ELF-1 (cell line): ENCODE measurements around the gene PMEL.
"Not testable (repeated sequence)": the region's sequence is repeated elsewhere in the genome, so short reads cannot be mapped to it uniquely, and the experiment has no call there.

Experiments used
- DNase-seq: peaks from one replicate; pipeline ENCODE4 v3.0.0-alpha.2; 2016; ENCODE audit warnings: low read depth, low spot score

PMEL gene

DNA sequence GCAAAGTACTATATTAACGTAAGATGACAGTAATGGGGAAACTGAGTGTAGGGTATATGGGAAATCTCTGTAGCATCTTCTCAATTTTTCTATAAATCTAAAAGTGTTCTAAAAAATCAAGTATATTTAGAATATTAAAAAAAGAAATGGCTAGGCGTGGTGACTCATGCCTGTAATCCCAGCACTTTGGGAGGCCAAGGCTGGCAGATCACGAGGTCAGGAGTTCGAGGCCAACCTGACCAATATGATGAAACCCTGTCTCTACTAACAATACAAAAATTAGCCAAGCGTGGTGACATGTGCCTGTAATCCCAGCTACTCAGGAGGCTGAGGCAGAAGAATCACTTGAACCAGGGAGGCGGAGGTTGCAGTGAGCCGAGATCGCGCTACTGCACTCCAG, 42.2 kb downstream of the PMEL start:
- DNase-seq = not testable (repeated sequence)

DNA sequence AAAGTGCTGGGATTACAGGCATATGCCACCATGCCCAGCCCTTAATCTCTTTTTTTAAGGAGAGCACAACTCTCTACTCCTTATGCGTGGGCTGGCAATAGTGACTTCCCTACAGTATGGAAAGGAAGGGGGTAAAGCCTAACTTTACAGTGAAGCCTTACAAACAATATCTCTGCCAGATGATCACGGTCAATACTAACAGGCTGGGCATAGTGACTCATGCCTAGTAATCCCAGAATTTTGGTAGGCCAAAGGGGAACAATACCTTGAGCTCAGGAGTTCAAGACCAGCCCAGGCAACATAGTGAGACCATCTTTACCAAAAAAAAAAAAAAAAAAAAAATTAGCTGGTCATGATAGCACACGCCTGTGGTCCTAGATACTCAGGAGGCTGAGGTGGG, 43.7 kb downstream of the PMEL start:
- DNase-seq = no peak

DNA sequence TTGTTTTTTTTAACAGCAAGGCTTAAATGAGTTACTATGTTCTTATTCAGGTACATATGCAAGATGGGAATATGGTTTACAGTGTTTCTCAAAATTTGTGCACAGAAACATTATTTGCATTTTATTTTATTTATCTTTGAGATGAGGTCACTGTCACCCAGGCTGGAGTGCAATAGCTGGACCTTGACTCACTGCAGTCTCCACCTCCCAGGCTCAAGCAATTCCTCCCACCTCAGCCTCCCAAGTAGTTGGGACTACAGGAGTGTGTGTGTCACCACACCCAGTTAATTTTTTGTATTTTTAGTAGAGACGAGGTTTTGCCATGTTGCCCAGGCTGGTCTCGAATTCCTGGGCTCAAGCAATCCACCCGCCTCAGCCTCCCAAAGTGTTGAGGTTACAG, 46.8 kb downstream of the PMEL start:
- not testable (repeated sequence) for DNase-seq

DNA sequence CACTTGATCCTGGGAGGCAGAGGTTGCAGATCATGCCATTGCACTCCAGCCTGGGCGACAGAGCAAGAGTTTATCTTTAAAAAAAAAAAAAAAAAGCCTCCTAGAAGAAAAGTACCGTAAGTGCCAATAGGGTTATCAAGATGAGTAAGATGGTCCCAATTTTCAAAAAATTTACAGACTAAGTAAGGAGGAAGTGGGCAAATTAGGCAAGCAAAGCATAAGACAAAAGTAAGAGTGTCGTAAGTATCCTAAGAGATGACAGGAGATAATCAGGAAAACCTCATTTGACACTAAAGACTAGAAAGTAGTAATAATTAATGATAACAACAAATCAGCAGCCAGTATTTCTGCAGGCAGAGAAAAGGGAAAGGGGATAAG, 50.4 kb downstream of the PMEL start:
- no peak for DNase-seq

DNA sequence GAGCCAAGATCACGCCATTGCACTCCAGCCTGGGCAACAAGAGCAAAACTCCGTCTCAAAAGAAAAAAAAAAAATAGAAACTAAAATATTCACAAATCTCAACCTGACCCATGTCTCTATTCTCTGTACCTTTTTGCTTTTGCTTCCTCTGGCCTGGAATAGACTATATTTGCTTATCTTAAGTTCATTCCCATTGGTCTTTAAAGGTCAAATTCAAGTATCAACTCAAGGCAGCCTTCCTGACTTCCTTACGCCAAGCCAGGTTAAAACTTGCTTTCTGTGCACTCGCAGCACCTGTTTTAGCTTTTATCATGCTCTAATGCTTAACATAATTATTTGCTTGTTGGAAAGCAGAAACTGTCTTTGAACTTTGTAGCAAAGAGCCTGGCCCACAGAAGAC, 52.9 kb downstream of the PMEL start:
- DNase-seq = no peak

DNA sequence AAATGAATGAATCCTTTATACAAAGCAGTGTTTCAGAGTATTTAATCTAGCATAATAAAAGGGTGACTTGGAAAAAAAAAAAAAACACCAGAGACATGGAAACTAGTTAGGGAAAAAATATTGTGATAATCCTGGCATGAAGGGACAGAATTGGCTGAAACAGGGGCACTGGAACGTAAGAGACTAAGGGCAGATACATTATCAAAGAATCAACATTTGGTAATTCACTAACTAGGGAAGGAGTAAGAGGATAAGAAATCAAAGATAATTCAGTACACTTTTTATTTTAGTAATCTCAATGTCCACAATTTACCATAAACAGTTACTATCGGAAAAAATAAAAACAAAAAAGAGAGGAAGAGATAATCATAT, 56.3 kb downstream of the PMEL start:
- no peak for DNase-seq

DNA sequence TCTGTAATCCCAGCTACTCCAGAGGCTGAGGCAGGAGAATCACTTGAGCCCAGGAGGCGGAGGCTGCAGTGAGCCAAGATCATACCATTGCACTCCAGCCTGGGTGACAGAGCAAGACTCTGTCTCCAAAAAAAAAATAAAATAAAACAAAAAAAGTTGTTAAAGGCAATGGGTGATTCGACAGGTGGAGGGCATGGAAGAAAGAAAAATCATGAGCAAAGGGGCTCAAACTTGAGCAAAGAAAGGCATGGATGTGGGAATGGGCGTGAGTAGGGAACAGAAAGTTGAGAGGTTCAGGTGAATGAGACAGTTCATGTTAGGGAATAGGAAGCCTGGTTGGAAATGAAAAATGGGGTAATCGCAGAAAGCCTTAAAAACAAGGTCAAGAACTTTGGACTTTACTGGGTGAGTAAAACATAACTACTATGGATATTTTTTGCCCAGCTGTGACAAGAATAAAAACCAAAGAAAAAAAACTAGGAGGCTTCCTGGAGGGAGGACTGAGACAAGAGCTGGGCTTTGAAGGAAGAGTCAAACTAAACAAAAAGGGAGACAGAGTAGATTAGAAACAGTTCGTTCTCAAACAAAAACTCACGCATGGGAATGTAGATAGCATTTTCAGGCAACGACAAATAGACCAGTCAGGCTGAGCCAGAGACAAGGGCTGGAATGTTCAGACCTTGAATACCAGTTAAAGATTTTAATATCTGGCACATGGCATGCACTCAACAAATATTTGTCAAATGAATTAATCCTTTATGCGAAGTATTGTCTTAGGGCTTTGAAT, 56.9 kb downstream of the PMEL start:
- DNase-seq = no peak

DNA sequence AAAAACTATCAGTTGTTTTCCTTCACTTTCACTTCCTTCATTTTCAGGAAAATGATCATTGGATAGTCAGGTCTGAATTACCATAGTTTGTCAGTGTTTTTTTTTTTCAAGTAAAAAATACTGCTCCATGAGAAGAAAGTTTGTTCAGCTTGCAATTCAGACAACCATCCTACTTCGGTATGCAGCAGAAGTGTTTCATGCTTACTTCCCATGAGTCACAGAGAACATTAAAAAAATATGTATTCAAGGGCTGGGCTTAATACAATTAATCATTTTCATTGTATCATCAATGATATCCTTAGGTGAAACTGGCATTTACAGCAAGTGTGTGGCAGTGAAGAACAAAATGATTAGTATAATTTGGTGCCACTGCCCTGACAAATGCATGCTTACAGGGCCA, 59.8 kb downstream of the PMEL start:
- no peak for DNase-seq
